Esophagus squamous epithelium (tissue), 4 donors: ENCODE data around the gene SIK3.

Experiments used
- POLR2A ChIP-seq, 4 donors: fragments of 450-650 bp; IDR thresholded peaks; one replicate each; pipeline ENCODE4 v1.6.1; 2017; ENCODE audit warnings: antibody characterized with exemption in 4 of 4, mild to moderate bottlenecking in 4 of 4, moderate library complexity in 3 of 4
- TF ChIP-seq, protein P1 (sequence below), 6 experiments: fragments of 450-650 bp in 4 of 6; fragments of 200-600 bp in 2 of 6; sonication (generic) in 2 of 6; IDR thresholded peaks; one replicate each; pipeline ENCODE4 v1.5.1; 2016 to 2019; ENCODE audit warnings: antibody characterized with exemption in 6 of 6, mild to moderate bottlenecking in 4 of 6, moderate library complexity in 4 of 6

DNA sequence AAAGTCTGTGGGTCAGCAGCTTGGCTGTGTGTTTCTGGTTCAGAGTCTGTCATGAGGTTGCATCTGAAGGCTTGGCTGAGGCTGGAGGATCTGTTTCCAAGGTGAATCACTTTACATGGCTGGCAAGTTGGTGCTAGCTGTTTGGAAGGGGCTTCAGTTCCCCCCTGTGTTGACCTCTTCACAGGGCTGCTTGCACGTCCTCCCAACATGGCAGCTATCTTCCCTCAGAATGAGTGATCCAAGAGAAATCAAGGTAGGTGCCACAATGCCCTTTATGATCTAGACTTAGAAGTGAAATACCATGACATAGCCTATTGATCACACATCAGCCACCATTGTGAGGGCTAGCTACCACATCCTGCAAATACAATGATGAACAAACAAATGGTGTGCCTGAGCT, 285.1 kb downstream of the SIK3 start:
- no peak for TF ChIP-seq POLR2A (IDR thresholded peaks at IDR 0.05)
- TF ChIP-seq, protein P1, sequence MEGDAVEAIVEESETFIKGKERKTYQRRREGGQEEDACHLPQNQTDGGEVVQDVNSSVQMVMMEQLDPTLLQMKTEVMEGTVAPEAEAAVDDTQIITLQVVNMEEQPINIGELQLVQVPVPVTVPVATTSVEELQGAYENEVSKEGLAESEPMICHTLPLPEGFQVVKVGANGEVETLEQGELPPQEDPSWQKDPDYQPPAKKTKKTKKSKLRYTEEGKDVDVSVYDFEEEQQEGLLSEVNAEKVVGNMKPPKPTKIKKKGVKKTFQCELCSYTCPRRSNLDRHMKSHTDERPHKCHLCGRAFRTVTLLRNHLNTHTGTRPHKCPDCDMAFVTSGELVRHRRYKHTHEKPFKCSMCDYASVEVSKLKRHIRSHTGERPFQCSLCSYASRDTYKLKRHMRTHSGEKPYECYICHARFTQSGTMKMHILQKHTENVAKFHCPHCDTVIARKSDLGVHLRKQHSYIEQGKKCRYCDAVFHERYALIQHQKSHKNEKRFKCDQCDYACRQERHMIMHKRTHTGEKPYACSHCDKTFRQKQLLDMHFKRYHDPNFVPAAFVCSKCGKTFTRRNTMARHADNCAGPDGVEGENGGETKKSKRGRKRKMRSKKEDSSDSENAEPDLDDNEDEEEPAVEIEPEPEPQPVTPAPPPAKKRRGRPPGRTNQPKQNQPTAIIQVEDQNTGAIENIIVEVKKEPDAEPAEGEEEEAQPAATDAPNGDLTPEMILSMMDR (IDR thresholded peaks at IDR 0.05), result no peak
